GM23338 (cell line): ENCODE data around the gene BAG3. TPM values are rescaled to one million over a fixed set of nuclear protein-coding genes. Genes with fewer than 3 reads are reported as not detected.

Experiments
- ATAC-seq: fragments of 200-7000 bp; cut with Tn5 transposase; 3 replicates; pipeline ENCODE4 v1.9.1; 2020
- DNase-seq: peaks from one replicate; pipeline ENCODE4 v3.0.0-alpha.2; 2015; ENCODE audit warnings: low spot score
- H2AFZ ChIP-seq: fragments of 200-600 bp; sonication (generic); 2 replicates; pipeline ENCODE4 v1.8.0; 2016; ENCODE audit warnings: antibody characterized with exemption, mild to moderate bottlenecking, moderate library complexity
- H3F3A ChIP-seq: fragments of 200-600 bp; sonication (generic); replicated peaks from 2 replicates; pipeline ENCODE4 v1.8.0; 2017; ENCODE audit warnings: antibody characterized with exemption, mixed run types, low read depth
- H3K27ac ChIP-seq: fragments of 200-600 bp; sonication (generic); 2 replicates; pipeline ENCODE4 v1.6.1; 2016; ENCODE audit warnings: low read depth
- H3K27me3 ChIP-seq: fragments of 200-600 bp; sonication (generic); 2 replicates; pipeline ENCODE4 v1.8.0; 2016; ENCODE audit warnings: mild to moderate bottlenecking, mixed run types, moderate library complexity; ENCODE audit not compliant: insufficient read depth
- H3K36me3 ChIP-seq: fragments of 200-600 bp; sonication (generic); 2 replicates; pipeline ENCODE4 v1.8.0; 2016; ENCODE audit warnings: mild to moderate bottlenecking; ENCODE audit not compliant: insufficient read depth
- H3K4me1 ChIP-seq: fragments of 200-600 bp; sonication (generic); 2 replicates; pipeline ENCODE4 v1.8.0; 2016; ENCODE audit warnings: mild to moderate bottlenecking, moderate library complexity; ENCODE audit not compliant: insufficient read depth
- H3K4me2 ChIP-seq: fragments of 200-600 bp; sonication (generic); 2 replicates; pipeline ENCODE4 v1.7.1; 2017; ENCODE audit warnings: mixed run types
- H3K4me3 ChIP-seq: fragments of 200-600 bp; sonication (generic); 2 replicates; pipeline ENCODE4 v1.6.1; 2016; ENCODE audit warnings: mixed run types
- H3K79me2 ChIP-seq: fragments of 200-600 bp; sonication (generic); replicated peaks from 2 replicates; pipeline ENCODE4 v1.8.0; 2017; ENCODE audit warnings: mild to moderate bottlenecking; ENCODE audit not compliant: insufficient read depth
- H3K9me2 ChIP-seq: fragments of 200-600 bp; sonication (generic); 2 replicates; pipeline ENCODE4 v1.8.0; 2017; ENCODE audit not compliant: insufficient read depth
- H4K20me1 ChIP-seq: fragments of 200-600 bp; sonication (generic); replicated peaks from 2 replicates; pipeline ENCODE4 v1.8.0; 2017; ENCODE audit warnings: mild to moderate bottlenecking; ENCODE audit not compliant: insufficient read depth
- H3K27ac Mint-ChIP-seq: 2 replicates; pipeline ENCODE4 v1.8.0; 2020; ENCODE audit warnings: inconsistent platforms, mild to moderate bottlenecking, moderate library complexity, mixed read lengths
- H3K27me3 Mint-ChIP-seq: 3 replicates; pipeline ENCODE4 v1.8.0; 2022; ENCODE audit warnings: low read depth, mild to moderate bottlenecking, moderate library complexity, mixed read lengths, inconsistent platforms; ENCODE audit not compliant: insufficient read depth, poor library complexity
- H3K36me3 Mint-ChIP-seq: 3 replicates; pipeline ENCODE4 v1.8.0; 2021; ENCODE audit warnings: low read depth, mild to moderate bottlenecking, inconsistent platforms, moderate library complexity, mixed read lengths
- H3K4me1 Mint-ChIP-seq: 3 replicates; pipeline ENCODE4 v1.8.0; 2020; ENCODE audit warnings: mild to moderate bottlenecking, inconsistent platforms, mixed read lengths
- H3K4me3 Mint-ChIP-seq: 3 replicates; pipeline ENCODE4 v1.8.0; 2021; ENCODE audit warnings: moderate library complexity, mild to moderate bottlenecking, inconsistent platforms, mixed read lengths
- H3K9me3 Mint-ChIP-seq: 3 replicates; pipeline ENCODE4 v1.8.0; 2020; ENCODE audit warnings: moderate library complexity, mild to moderate bottlenecking, inconsistent platforms, mixed read lengths
- ETS1 ChIP-seq: IDR thresholded peaks from 2 replicates; pipeline ENCODE4 v1.6.1; 2016; ENCODE audit warnings: antibody characterized with exemption
- EZH2 ChIP-seq: fragments of 200-600 bp; sonication (generic); IDR thresholded peaks from one replicate; pipeline ENCODE4 v1.8.0; 2017; ENCODE audit warnings: antibody characterized with exemption, mild to moderate bottlenecking, low read depth; ENCODE audit not compliant: unreplicated experiment
- EZH2phosphoT487 ChIP-seq: fragments of 200-600 bp; sonication (generic); IDR thresholded peaks from one replicate; pipeline ENCODE4 v1.8.1; 2018; ENCODE audit warnings: antibody characterized with exemption; ENCODE audit not compliant: unreplicated experiment
- JUNB ChIP-seq: IDR thresholded peaks from one replicate; pipeline ENCODE4 v1.6.1; 2016; ENCODE audit warnings: antibody characterized with exemption; ENCODE audit not compliant: unreplicated experiment
- NANOG ChIP-seq: IDR thresholded peaks from 2 replicates; pipeline ENCODE4 v1.6.1; 2016; ENCODE audit warnings: antibody characterized with exemption, borderline replicate concordance
- POLR2AphosphoS5 ChIP-seq: IDR thresholded peaks from 2 replicates; pipeline ENCODE4 v1.6.1; 2016; ENCODE audit warnings: antibody characterized with exemption, low read depth
- REST ChIP-seq: IDR thresholded peaks from one replicate; pipeline ENCODE4 v1.6.1; 2018; ENCODE audit warnings: antibody characterized with exemption; ENCODE audit not compliant: unreplicated experiment
- STAT1 ChIP-seq: IDR thresholded peaks from one replicate; pipeline ENCODE4 v1.6.1; 2016; ENCODE audit warnings: antibody characterized with exemption; ENCODE audit not compliant: unreplicated experiment
- ZNF114 ChIP-seq: fragments of 250-450 bp; sonication (Bioruptor Pico); IDR thresholded peaks from 2 replicates; pipeline ENCODE4 v1.5.0; 2020; ENCODE audit warnings: mild to moderate bottlenecking, moderate library complexity
- ZNF331 ChIP-seq: fragments of 250-450 bp; sonication (Bioruptor Pico); IDR thresholded peaks from 2 replicates; pipeline ENCODE4 v1.5.0; 2020; ENCODE audit warnings: low read depth, mild to moderate bottlenecking, moderate library complexity
- ZNF462 ChIP-seq: fragments of 250-450 bp; sonication (Bioruptor Pico); IDR thresholded peaks from 2 replicates; pipeline ENCODE4 v1.5.0; 2020; ENCODE audit warnings: mild to moderate bottlenecking, moderate library complexity
- polyA plus RNA-seq: library from polyadenylated mRNA; unstranded; fragments of >200 nt; fragmentation: Nextera tagmentation; extraction: Ambion mirVana; gene quantifications from 2 replicates; pipeline ENCODE4 v1.2.1, GENCODE V29; 2016
- total RNA-seq: library from RNA; depleted of rRNA; stranded (reverse); fragments of >200 nt; shearing (Covaris generic); gene quantifications from 2 replicates; pipeline ENCODE4 v1.2.3, GENCODE V29; 2014

Gene BAG3
- total and polyA plus RNA-seq, 2 experiments from 2014 or later: 8.2 to 8.4 TPM

GRCh38 chr10:119694608-119695007, 43.4 kb downstream of the BAG3 start (continued):
- no peak for TF ChIP-seq REST
- no peak for TF ChIP-seq EZH2phosphoT487

- H3K79me2 ChIP-seq: no peaks in the 10 kb centered on the region
- no peak for ATAC-seq
- no peak for DNase-seq
- peaks cover 9% of the 10 kb centered on the region for H3K4me1 ChIP-seq
- no peak overlapping the region for H3K27ac ChIP-seq
- no peaks in the 10 kb centered on the region for H3K36me3 ChIP-seq
- H3K4me2 ChIP-seq: no peak overlapping the region
- H4K20me1 ChIP-seq: no peaks in the 10 kb centered on the region
- Mint-ChIP-seq H3K4me3 (no peak overlapping the region), H3K9me3 (peaks cover 6% of the 10 kb centered on the region), H3K4me1 (peaks cover 12% of the 10 kb centered on the region), H3K36me3 (no peaks in the 10 kb centered on the region; the same call in 2 of the 3 replicates), H3K27me3 (peaks cover 1% of the 10 kb centered on the region), H3K27ac (no peak overlapping the region)
- no peak overlapping the region for H3K4me3 ChIP-seq
- no peak overlapping the region for H2AFZ ChIP-seq
- no peaks in the 10 kb centered on the region for H3F3A ChIP-seq
- no peaks in the 10 kb centered on the region for H3K27me3 ChIP-seq
- no peaks in the 10 kb centered on the region for H3K9me2 ChIP-seq
- TF ChIP-seq POLR2AphosphoS5 (no peak), NANOG (no peak), EZH2 (no peak), JUNB (no peak), EZH2phosphoT487 (no peak), ZNF462 (no peak), ETS1 (no peak), ZNF331 (CRISPR knock-in tag) (no peak), ZNF114 (CRISPR knock-in tag) (no peak), STAT1 (no peak)
Observed at GRCh38 chr10:119700321-119700954, 49.3 kb downstream of the BAG3 start.
